ENCODE data around the gene NMNAT2.

DNA sequence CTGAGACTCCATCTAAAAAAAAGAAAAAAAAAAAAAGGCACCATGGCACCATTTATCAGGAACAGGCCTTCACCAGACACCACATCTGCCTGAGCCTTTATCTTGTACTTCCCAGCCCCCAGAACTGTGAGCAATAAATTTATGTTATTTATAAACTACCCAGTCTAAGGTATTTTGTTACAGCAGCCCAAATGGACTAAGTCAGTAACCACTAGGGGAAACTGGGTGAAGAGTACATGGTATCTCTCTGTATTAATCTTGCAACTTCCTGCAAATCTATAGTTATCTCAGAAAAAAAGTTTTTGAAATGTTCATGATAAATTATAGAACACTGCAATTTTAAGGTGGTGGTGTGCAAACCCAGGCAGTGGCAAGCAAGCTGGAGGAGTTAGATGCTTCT is 117.8 kb downstream of the NMNAT2 start:
- TF ChIP-seq ZZZ3 (IDR thresholded peaks at IDR 0.05; ENCODE audit: control insufficient read depth, insufficient read length, low read depth): no peak
- no peak for TF ChIP-seq STAT3 (IDR thresholded peaks at IDR 0.05; ENCODE audit: low read depth, low read length)
- TF ChIP-seq CTCF (IDR thresholded peaks at IDR 0.05 in 2 of 3, conservative IDR thresholded peaks at IDR 0.05 in 1 of 3; ENCODE audit: control insufficient read depth in 2 of 3, extremely low read depth in 1 of 3, insufficient read depth in 1 of 3, low read depth in 3 of 3, low read length in 3 of 3): no peak
- no peak for TF ChIP-seq EZH2 (IDR thresholded peaks at IDR 0.05; ENCODE audit: borderline replicate concordance, control insufficient read depth, low read depth, low read length)
- no peak for TF ChIP-seq BHLHE40 (IDR thresholded peaks at IDR 0.05; ENCODE audit: borderline replicate concordance in 1 of 2, low read depth in 2 of 2, low read length in 1 of 2)
- TF ChIP-seq, protein P1, sequence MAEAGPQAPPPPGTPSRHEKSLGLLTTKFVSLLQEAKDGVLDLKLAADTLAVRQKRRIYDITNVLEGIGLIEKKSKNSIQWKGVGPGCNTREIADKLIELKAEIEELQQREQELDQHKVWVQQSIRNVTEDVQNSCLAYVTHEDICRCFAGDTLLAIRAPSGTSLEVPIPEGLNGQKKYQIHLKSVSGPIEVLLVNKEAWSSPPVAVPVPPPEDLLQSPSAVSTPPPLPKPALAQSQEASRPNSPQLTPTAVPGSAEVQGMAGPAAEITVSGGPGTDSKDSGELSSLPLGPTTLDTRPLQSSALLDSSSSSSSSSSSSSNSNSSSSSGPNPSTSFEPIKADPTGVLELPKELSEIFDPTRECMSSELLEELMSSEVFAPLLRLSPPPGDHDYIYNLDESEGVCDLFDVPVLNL (IDR thresholded peaks at IDR 0.05; ENCODE audit: low read depth, low read length): no peak
- TF ChIP-seq POLR2AphosphoS5 (IDR thresholded peaks at IDR 0.05; ENCODE audit: low read length): no peak
- TF ChIP-seq, protein P2, sequence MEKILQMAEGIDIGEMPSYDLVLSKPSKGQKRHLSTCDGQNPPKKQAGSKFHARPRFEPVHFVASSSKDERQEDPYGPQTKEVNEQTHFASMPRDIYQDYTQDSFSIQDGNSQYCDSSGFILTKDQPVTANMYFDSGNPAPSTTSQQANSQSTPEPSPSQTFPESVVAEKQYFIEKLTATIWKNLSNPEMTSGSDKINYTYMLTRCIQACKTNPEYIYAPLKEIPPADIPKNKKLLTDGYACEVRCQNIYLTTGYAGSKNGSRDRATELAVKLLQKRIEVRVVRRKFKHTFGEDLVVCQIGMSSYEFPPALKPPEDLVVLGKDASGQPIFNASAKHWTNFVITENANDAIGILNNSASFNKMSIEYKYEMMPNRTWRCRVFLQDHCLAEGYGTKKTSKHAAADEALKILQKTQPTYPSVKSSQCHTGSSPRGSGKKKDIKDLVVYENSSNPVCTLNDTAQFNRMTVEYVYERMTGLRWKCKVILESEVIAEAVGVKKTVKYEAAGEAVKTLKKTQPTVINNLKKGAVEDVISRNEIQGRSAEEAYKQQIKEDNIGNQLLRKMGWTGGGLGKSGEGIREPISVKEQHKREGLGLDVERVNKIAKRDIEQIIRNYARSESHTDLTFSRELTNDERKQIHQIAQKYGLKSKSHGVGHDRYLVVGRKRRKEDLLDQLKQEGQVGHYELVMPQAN (conservative IDR thresholded peaks at IDR 0.05): no peak
- TF ChIP-seq POLR2A (IDR thresholded peaks at IDR 0.05; ENCODE audit: low read depth, low read length): no peak
- no peak for TF ChIP-seq NR2C2 (IDR thresholded peaks at IDR 0.05; ENCODE audit: borderline replicate concordance, control insufficient read depth, insufficient read length, low read depth)
- no peak for TF ChIP-seq TCF3 (IDR thresholded peaks at IDR 0.05; ENCODE audit: borderline replicate concordance, insufficient read depth, low read depth, low read length)
- TF ChIP-seq, protein P3, sequence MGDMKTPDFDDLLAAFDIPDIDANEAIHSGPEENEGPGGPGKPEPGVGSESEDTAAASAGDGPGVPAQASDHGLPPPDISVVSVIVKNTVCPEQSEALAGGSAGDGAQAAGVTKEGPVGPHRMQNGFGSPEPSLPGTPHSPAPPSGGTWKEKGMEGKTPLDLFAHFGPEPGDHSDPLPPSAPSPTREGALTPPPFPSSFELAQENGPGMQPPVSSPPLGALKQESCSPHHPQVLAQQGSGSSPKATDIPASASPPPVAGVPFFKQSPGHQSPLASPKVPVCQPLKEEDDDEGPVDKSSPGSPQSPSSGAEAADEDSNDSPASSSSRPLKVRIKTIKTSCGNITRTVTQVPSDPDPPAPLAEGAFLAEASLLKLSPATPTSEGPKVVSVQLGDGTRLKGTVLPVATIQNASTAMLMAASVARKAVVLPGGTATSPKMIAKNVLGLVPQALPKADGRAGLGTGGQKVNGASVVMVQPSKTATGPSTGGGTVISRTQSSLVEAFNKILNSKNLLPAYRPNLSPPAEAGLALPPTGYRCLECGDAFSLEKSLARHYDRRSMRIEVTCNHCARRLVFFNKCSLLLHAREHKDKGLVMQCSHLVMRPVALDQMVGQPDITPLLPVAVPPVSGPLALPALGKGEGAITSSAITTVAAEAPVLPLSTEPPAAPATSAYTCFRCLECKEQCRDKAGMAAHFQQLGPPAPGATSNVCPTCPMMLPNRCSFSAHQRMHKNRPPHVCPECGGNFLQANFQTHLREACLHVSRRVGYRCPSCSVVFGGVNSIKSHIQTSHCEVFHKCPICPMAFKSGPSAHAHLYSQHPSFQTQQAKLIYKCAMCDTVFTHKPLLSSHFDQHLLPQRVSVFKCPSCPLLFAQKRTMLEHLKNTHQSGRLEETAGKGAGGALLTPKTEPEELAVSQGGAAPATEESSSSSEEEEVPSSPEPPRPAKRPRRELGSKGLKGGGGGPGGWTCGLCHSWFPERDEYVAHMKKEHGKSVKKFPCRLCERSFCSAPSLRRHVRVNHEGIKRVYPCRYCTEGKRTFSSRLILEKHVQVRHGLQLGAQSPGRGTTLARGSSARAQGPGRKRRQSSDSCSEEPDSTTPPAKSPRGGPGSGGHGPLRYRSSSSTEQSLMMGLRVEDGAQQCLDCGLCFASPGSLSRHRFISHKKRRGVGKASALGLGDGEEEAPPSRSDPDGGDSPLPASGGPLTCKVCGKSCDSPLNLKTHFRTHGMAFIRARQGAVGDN (IDR thresholded peaks at IDR 0.05): no peak

All from GM12878 (cell line).